HG02588 (cell line): ENCODE results near the gene MAP3K5.
A peak's percentile ranks its signal among the peaks of the same experiment; 100 is the strongest.
"Not testable (repeated sequence)": the region's sequence is repeated elsewhere in the genome, so short reads cannot be mapped to it uniquely, and the experiment has no call there.

Experiments
- ATAC-seq: cut with Tn5 transposase; IDR thresholded peaks from one replicate; pipeline ENCODE4 v1.9.1; 2021; ENCODE audit warnings: mild to moderate bottlenecking, moderate library complexity; ENCODE audit not compliant: unreplicated experiment

MAP3K5 gene

GRCh38 chr6:136792410-136793262 is at the start of gene MAP3K5:
MAP3K5 (minus strand) TSS chr6:136792477; CDS start chr6:136792157, 320 bp downstream.
- ATAC-seq = peak; percentile 61

GRCh38 chr6:136840276-136841001 is 48.2 kb upstream of the MAP3K5 start:
- ATAC-seq = no peak

- ATAC-seq = no peak
Observed at GRCh38 chr6:136831873-136832562, 39.7 kb upstream of the MAP3K5 start.

- no peak for ATAC-seq
Observed at GRCh38 chr6:136826216-136826615, 33.9 kb upstream of the MAP3K5 start.

GRCh38 chr6:136823128-136823660 is 30.9 kb upstream of the MAP3K5 start:
- no peak for ATAC-seq

GRCh38 chr6:136822376-136823127 is 30.3 kb upstream of the MAP3K5 start, which contains the start of gene PEX7:
PEX7 (plus strand) TSS chr6:136822592; CDS start chr6:136822666, 74 bp downstream.
- peak; percentile 98 for ATAC-seq

GRCh38 chr6:136822046-136822375 is 29.7 kb upstream of the MAP3K5 start:
- peak; percentile 9 for ATAC-seq

- ATAC-seq = no peak
Observed at GRCh38 chr6:136820561-136820960, 28.3 kb upstream of the MAP3K5 start.

- no peak for ATAC-seq
Observed at GRCh38 chr6:136816656-136817055, 24.4 kb upstream of the MAP3K5 start.

GRCh38 chr6:136815608-136816007 is 23.3 kb upstream of the MAP3K5 start:
- not testable (repeated sequence) for ATAC-seq

GRCh38 chr6:136812174-136812573 is 19.9 kb upstream of the MAP3K5 start:
- no peak for ATAC-seq

GRCh38 chr6:136811272-136811671 is 19.0 kb upstream of the MAP3K5 start:
- ATAC-seq = no peak

GRCh38 chr6:136809091-136809860 is 17.0 kb upstream of the MAP3K5 start:
- no peak for ATAC-seq

GRCh38 chr6:136803608-136804007 is 11.3 kb upstream of the MAP3K5 start:
- ATAC-seq = no peak

- ATAC-seq = no peak
Observed at GRCh38 chr6:136801581-136801980, 9.3 kb upstream of the MAP3K5 start.

GRCh38 chr6:136798044-136798443 is 5.8 kb upstream of the MAP3K5 start:
- ATAC-seq = no peak

- no peak for ATAC-seq
Observed at GRCh38 chr6:136795996-136796395, 3.7 kb upstream of the MAP3K5 start.

GRCh38 chr6:136795386-136795785 is 3.1 kb upstream of the MAP3K5 start:
- no peak for ATAC-seq

- ATAC-seq = no peak
Observed at GRCh38 chr6:136793363-136793762, 1.1 kb upstream of the MAP3K5 start.

- ATAC-seq = no peak
Observed at GRCh38 chr6:136792095-136792409, 225 bp downstream of the MAP3K5 start.
